HepG2 (cell line): Measurements from ENCODE around the gene TMEM120A. TPM values are rescaled to one million over a fixed set of nuclear protein-coding genes. Genes with fewer than 3 reads are reported as not detected.

Experiments used
- ATF1 ChIP-seq: IDR thresholded peaks from 2 replicates; pipeline ENCODE4 v1.6.1; 2016; ENCODE audit warnings: mild to moderate bottlenecking, control low read depth
- ETV6 ChIP-seq: sonication (generic); formaldehyde crosslinking; conservative IDR thresholded peaks from 2 replicates; pipeline ENCODE4 v1.4.0; 2020; ENCODE audit warnings: missing genetic modification reagents
- MED1 ChIP-seq: sonication (generic); formaldehyde crosslinking; IDR thresholded peaks from 2 replicates; pipeline ENCODE4 v1.4.0; 2020; ENCODE audit warnings: missing genetic modification reagents
- MXI1 ChIP-seq: IDR thresholded peaks from 3 replicates; pipeline ENCODE4 v1.6.1; 2012; ENCODE audit warnings: low read depth, low read length, inconsistent platforms, borderline replicate concordance
- NBN ChIP-seq: fragments of 450-650 bp; conservative IDR thresholded peaks from 2 replicates; pipeline ENCODE4 v1.6.1; 2017
- NR1H2 ChIP-seq: sonication (generic); formaldehyde crosslinking; IDR thresholded peaks from 2 replicates; pipeline ENCODE4 v1.8.1; 2022; ENCODE audit warnings: low read depth, missing genetic modification reagents, borderline replicate concordance
- POLR2A ChIP-seq, 2 experiments: IDR thresholded peaks; 2 replicates each; pipeline ENCODE4 v1.6.1; 2011; ENCODE audit warnings: low read depth in 2 of 2, low read length in 2 of 2, mild to moderate bottlenecking in 1 of 2, moderate library complexity in 1 of 2; ENCODE audit not compliant: insufficient read depth in 1 of 2
- RFX1 ChIP-seq: fragments of 450-650 bp; IDR thresholded peaks from 2 replicates; pipeline ENCODE4 v1.6.1; 2017
- SNRNP70 ChIP-seq: fragments of 200-400 bp; formaldehyde crosslinking; IDR thresholded peaks from 2 replicates; pipeline ENCODE4 v1.6.1; 2017; ENCODE audit warnings: mild to moderate bottlenecking, low read depth, low read length, moderate library complexity
- TP53 ChIP-seq: sonication (generic); formaldehyde crosslinking; conservative IDR thresholded peaks from 2 replicates; pipeline ENCODE4 v1.4.0; 2020; ENCODE audit warnings: missing genetic modification reagents
- TRIM22 ChIP-seq: fragments of 450-650 bp; IDR thresholded peaks from 2 replicates; pipeline ENCODE4 v1.6.1; 2017
- ZFP36L2 ChIP-seq: sonication (generic); formaldehyde crosslinking; IDR thresholded peaks from 2 replicates; pipeline ENCODE4 v1.4.0; 2020; ENCODE audit warnings: missing genetic modification reagents
- ZNF282 ChIP-seq: fragments of 450-650 bp; IDR thresholded peaks from 2 replicates; pipeline ENCODE4 v1.6.1; 2018; ENCODE audit not compliant: partially characterized antibody
- ZNF30 ChIP-seq: sonication (generic); formaldehyde crosslinking; IDR thresholded peaks from 2 replicates; pipeline ENCODE4 v1.5.0; 2020; ENCODE audit warnings: mild to moderate bottlenecking, missing genetic modification reagents
- ZNF326 ChIP-seq: sonication (generic); formaldehyde crosslinking; IDR thresholded peaks from 2 replicates; pipeline ENCODE4 v1.4.0; 2020; ENCODE audit warnings: missing genetic modification reagents, borderline replicate concordance
- ZNF512B ChIP-seq: sonication (generic); formaldehyde crosslinking; IDR thresholded peaks from 2 replicates; pipeline ENCODE4 v1.5.1; 2020; ENCODE audit warnings: missing genetic modification reagents, mild to moderate bottlenecking, borderline replicate concordance
- ZNF556 ChIP-seq: sonication (generic); formaldehyde crosslinking; IDR thresholded peaks from 2 replicates; pipeline ENCODE4 v1.4.0; 2020; ENCODE audit warnings: mild to moderate bottlenecking, missing genetic modification reagents, borderline replicate concordance
- ZNF567 ChIP-seq: sonication (generic); formaldehyde crosslinking; IDR thresholded peaks from 2 replicates; pipeline ENCODE4 v1.8.1; 2023; ENCODE audit warnings: mild to moderate bottlenecking, missing genetic modification reagents, borderline replicate concordance
- ZNF572 ChIP-seq: sonication (generic); formaldehyde crosslinking; IDR thresholded peaks from 2 replicates; pipeline ENCODE4 v1.5.1; 2020; ENCODE audit warnings: mild to moderate bottlenecking, missing genetic modification reagents
- ZNF720 ChIP-seq: sonication (generic); formaldehyde crosslinking; IDR thresholded peaks from 2 replicates; pipeline ENCODE4 v1.4.0; 2020; ENCODE audit warnings: missing genetic modification reagents
- ZNF841 ChIP-seq: sonication (generic); formaldehyde crosslinking; IDR thresholded peaks from 2 replicates; pipeline ENCODE4 v1.8.1; 2023; ENCODE audit warnings: missing genetic modification reagents, borderline replicate concordance
- ZNF878 ChIP-seq: sonication (generic); formaldehyde crosslinking; IDR thresholded peaks from 2 replicates; pipeline ENCODE4 v1.8.1; 2023; ENCODE audit warnings: mild to moderate bottlenecking, missing genetic modification reagents, moderate library complexity
- polyA plus RNA-seq, 8 experiments: library from polyadenylated mRNA; depleted of rRNA in 3 of 8; stranded (reverse) in 7 of 8; unstranded in 1 of 8; fragments of >200 nt; fragmentation: Illumina TruSeq in 4 of 8; extraction: Trizol in 4 of 8; gene quantifications; 2 replicates each; pipeline versions ENCODE4 v1.2.1 to v1.2.3, GENCODE V29; 2011 to 2016; ENCODE audit warnings: low read depth in 4 of 8, missing spikeins in 1 of 8, mixed read lengths in 1 of 8; ENCODE audit not compliant: insufficient read depth in 1 of 8
- total RNA-seq, 5 experiments: library from RNA; depleted of rRNA; stranded (reverse); fragments of >200 nt; fragmentation: Illumina TruSeq; extraction: Trizol; gene quantifications; 2 replicates each; pipeline ENCODE4 v1.2.3, GENCODE V29; 2016; ENCODE audit warnings: low read depth in 1 of 5
- TF ChIP-seq, protein P1 (sequence below): sonication (generic); formaldehyde crosslinking; IDR thresholded peaks from 2 replicates; pipeline ENCODE4 v1.4.0; 2020; ENCODE audit warnings: missing genetic modification reagents, mild to moderate bottlenecking, borderline replicate concordance
- TF ChIP-seq, protein P2 (sequence below): sonication (generic); formaldehyde crosslinking; IDR thresholded peaks from 2 replicates; pipeline ENCODE4 v1.4.0; 2020; ENCODE audit warnings: low read depth, mild to moderate bottlenecking, missing genetic modification reagents

TMEM120A gene
- total and polyA plus RNA-seq, 2 of the 13 experiments (the other 11 are each of a cell fraction or from before 2014, with no cell fraction given): 40.3 to 102 TPM

DNA sequence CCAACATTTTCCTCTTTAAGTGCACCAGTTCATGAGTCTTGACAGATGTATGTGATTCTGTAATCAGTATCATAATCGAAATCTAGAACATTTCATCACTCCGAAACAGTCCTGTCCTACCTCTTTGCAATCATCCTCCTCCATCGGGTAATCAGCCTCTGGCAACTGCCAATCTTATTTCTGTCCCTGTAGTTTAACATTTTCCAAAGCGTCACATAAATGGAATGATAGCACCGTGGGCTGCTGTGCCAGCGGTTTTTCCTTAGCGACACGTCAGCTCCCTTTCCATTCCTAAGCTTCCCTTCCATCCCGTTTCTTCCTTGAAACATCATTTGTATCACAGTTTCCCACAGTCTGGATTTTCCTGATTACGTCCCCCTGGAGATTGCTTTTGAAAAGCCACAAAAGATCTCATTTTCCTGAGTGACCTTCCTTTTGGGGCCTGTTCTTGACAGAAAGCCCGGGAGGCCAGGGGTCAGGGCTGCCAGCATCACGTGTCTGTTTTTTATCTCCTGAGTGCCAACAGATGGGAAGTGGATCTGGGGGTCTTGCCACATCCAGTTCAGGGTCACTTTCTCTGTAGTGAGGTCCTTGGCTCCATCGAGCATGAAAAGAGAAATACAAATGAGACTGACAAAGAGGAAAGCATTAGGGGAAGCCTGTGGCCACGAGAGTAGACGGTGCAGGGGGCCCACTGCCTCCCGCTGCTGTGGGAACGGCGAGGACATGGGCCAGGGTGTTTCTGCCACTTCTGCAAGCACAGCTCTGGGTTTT lies 31.6 kb downstream of the TMEM120A start (continued):
- TF ChIP-seq ZNF720 (CRISPR knock-in tag) (no peak), ZNF567 (CRISPR knock-in tag) (no peak), RFX1 (no peak), MED1 (CRISPR knock-in tag) (peak; percentile 93), SNRNP70 (no peak), ZNF30 (CRISPR knock-in tag) (no peak), ZNF556 (CRISPR knock-in tag) (peak; percentile 57; the same call in 1 of the 2 replicates), ZFP36L2 (no peak), ZNF512B (CRISPR knock-in tag) (no peak), ZNF572 (CRISPR knock-in tag) (no peak), NBN (no peak), ETV6 (CRISPR knock-in tag) (no peak), ZNF326 (no peak), ZNF282 (no peak), ZNF841 (no peak), POLR2A (IDR thresholded peaks at IDR 0.05; ENCODE audit: insufficient read depth in 1 of 2, low read depth in 2 of 2, low read length in 2 of 2) (no peak), MXI1 (no peak), NR1H2 (CRISPR knock-in tag) (no peak), ATF1 (peak; percentile 42; the same call in 1 of the 2 replicates), ZNF878 (CRISPR knock-in tag) (peak; percentile 18; the same call in 1 of the 2 replicates), TRIM22 (no peak), TP53 (no peak)
- TF ChIP-seq, protein P1, sequence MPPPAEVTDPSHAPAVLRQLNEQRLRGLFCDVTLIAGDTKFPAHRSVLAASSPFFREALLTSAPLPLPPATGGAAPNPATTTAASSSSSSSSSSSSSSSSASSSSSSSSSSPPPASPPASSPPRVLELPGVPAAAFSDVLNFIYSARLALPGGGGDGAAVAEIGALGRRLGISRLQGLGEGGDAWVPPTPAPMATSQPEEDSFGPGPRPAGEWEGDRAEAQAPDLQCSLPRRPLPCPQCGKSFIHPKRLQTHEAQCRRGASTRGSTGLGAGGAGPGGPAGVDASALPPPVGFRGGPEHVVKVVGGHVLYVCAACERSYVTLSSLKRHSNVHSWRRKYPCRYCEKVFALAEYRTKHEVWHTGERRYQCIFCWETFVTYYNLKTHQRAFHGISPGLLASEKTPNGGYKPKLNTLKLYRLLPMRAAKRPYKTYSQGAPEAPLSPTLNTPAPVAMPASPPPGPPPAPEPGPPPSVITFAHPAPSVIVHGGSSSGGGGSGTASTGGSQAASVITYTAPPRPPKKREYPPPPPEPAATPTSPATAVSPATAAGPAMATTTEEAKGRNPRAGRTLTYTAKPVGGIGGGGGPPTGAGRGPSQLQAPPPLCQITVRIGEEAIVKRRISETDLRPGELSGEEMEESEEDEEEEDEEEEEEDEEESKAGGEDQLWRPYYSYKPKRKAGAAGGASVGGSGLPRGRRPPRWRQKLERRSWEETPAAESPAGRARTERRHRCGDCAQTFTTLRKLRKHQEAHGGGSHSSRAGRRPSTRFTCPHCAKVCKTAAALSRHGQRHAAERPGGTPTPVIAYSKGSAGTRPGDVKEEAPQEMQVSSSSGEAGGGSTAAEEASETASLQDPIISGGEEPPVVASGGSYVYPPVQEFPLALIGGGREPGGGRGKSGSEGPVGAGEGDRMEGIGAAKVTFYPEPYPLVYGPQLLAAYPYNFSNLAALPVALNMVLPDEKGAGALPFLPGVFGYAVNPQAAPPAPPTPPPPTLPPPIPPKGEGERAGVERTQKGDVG: peak; percentile 79; the same call in 1 of the 2 replicates
- TF ChIP-seq, protein P2, sequence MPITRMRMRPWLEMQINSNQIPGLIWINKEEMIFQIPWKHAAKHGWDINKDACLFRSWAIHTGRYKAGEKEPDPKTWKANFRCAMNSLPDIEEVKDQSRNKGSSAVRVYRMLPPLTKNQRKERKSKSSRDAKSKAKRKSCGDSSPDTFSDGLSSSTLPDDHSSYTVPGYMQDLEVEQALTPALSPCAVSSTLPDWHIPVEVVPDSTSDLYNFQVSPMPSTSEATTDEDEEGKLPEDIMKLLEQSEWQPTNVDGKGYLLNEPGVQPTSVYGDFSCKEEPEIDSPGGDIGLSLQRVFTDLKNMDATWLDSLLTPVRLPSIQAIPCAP (CRISPR knock-in tag): no peak
